Left lobe of liver (tissue), 2 donors: ENCODE measurements around the gene C3. TPM values are rescaled to one million over a fixed set of nuclear protein-coding genes. Genes with fewer than 3 reads are reported as not detected.

ENCODE experiments used
- ATAC-seq: fragments of 200-7000 bp; cut with Tn5 transposase; one replicate; pipeline ENCODE4 v1.9.1; 2020; ENCODE audit warnings: mild to moderate bottlenecking, moderate library complexity
- DNase-seq: peaks from one replicate; pipeline ENCODE4 v3.0.0-alpha.2; 2020; ENCODE audit warnings: low spot score
- total RNA-seq: library from RNA; stranded (reverse); gene quantifications from one replicate; pipeline ENCODE4 v1.2.1, GENCODE V29; 2021
- donor health status: DM: no; HTN: no; CAD: no; lungs with moderate emphysema.
- donor health status: DM: no; HTN: yes; CAD: no.

C3 gene
- total RNA-seq, 1 donor from 2014 or later: 11,297 TPM

DNA sequence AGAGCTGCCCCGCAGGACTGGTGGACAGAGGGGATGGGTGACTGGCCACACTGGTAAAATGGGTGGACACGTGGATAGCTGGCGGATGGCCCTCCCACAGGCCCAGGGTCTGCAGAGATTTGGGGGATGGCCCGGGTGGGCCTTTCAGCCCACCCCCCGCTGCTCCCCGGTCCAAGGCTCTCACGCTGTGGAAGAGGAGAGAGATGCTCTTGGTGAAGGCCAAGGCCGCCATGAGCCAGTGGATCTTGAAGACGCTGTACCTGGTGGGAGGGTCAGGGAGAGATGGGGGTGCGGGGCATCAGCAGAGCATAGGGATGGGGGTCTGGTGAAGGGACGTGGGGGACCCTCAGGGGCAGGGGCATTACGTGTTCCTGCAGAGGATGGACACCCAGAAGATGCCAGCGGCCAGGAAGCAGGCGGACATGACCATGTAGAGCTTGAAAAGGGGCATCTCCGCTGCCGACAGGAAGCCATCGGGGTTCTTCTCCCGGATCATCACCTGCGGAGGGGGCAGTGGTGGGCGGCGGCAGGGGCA is 12.4 kb upstream of the C3 start:
- DNase-seq (no peak), ATAC-seq (no peak)

DNA sequence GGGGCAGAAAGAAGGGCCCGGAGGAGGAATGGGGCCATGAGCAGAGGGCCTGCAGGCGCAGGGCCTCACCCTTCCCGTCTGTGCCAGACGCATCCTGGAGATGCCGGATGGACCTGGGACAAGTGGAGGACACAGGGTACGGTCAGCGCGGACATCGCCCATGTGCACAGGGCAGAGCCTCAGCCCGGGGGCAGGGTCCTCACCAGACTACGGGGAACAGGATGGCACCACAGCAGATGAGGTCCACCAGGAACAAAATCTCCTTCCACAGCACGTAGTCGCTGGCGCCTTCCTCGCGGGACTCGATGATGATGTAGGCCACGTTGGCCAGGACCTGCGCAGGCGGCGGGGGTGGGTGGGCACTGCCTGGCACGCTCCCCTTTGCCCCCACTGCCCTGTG is 11.4 kb upstream of the C3 start:
- DNase-seq (no peak), ATAC-seq (no peak)

DNA sequence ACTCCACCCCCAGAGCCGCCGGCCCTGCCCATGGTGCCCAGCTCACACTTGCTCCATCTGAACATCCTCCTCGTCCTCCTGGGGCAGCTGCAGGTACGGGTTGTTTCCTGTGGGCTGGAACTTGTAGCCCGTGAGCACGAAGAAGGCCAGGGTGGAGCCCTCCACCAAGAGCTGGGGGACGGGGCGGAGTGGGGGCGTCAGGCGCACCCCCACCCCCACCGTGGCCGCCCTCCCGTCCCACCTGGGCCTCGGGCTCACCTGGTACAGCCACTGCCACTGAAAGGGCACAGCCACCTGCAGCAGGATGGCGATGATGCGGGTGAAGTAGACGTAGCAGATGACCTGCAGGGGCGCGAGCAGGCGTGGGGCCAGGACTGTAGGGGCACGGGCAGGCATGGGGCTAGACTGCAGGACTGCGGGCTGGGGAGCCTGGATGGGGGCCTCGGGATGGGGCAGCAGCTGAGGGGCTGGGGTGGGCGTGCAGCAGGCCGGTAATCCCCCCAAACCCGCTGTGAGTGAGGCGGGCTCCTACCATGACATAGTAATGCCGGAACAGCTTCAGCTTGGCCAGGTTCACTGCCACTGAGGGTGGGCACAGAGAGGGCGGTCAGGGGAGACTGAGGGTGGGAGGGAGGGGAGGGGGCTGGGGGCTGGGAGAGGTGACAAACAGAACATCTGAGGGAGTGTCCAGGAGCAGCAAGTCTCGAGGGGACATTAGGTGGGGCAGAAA is 10.7 kb upstream of the C3 start:
- DNase-seq (peak; percentile 55), ATAC-seq (peak; percentile 16)

DNA sequence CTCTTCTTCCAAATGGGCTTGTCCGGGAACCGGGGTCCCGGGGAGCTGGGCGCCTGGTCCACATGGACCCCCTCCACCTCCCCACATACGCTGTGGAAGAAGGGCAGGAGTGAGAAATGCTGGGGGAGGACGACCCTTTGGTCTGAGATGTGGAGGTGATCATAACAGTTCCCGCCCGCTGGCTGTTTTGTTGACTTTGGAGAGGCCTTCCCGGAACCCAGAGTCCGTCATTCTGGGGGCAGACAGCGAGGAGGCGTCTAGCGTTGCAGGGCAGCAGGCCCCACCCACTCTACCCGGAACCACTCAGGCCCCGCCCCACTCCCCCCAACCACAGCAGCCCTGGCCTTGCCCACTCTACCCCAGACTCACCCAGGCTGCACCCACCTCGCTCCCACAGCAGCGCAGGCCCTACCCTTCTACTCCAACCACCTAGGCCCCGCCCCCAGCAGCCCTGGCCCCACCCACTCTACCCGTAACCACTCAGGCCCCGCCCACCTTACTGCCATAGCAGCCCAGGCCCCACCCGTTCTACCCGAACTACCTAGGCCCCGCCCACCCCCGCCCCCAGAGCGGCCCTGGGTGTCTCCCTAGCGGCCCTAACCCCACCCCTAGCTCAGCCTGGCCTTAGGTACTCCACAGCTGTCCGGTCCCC is 9.8 kb upstream of the C3 start:
- peak; percentile 98 for DNase-seq

DNA sequence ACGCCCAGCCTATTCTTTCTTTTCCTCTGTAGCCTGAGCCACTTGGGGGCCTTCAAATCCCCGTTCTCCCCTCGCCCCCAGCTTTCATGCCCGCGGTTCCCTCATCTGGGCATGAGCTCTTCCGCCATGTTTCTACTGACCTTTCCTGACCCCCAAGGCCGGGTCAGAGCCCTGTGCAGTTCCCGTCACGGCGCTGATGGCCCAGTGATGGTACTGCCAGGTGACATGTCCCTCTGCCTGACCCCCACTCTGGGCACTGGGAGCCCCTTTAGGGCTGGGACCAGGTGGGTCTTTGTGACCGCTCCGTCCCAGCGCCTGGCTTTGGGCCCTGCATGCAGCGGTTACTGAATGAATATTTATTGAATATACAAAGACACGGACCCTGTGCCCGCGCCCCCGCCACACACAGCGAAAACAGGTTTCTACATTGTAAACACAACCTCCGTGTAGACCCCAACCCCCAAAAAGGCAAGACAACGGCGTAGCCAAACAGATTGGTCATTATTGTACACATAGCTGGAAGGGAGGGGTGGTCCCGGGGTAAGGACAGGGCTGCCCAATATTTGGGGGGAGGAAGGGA is 9.2 kb upstream of the C3 start:
- peak; percentile 75 for DNase-seq
- ATAC-seq: peak; percentile 41

More for the DNA sequence above, 9.8 kb upstream of the C3 start:
- peak; percentile 84 for ATAC-seq

DNA sequence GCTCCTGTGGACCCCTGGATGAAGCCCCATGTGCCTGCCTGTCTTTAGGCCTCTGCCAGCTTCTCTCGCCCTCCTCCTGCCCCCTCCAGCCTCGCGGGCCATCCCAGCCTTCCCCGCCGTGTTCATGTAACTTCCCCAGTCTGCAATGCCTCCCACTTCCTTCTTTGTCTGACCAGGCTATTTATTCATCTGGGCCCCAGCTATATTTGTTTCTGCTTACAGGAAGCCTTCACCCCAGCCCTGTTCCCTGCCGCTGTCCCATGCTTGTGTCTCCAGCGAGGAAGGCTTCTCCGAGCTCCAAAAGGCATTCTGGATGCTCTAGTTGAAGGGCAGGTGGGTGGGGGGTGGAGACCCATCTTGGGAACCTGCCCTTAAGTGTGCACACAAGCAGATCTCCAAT is 7.9 kb upstream of the C3 start:
- ATAC-seq (no peak), DNase-seq (no peak)

DNA sequence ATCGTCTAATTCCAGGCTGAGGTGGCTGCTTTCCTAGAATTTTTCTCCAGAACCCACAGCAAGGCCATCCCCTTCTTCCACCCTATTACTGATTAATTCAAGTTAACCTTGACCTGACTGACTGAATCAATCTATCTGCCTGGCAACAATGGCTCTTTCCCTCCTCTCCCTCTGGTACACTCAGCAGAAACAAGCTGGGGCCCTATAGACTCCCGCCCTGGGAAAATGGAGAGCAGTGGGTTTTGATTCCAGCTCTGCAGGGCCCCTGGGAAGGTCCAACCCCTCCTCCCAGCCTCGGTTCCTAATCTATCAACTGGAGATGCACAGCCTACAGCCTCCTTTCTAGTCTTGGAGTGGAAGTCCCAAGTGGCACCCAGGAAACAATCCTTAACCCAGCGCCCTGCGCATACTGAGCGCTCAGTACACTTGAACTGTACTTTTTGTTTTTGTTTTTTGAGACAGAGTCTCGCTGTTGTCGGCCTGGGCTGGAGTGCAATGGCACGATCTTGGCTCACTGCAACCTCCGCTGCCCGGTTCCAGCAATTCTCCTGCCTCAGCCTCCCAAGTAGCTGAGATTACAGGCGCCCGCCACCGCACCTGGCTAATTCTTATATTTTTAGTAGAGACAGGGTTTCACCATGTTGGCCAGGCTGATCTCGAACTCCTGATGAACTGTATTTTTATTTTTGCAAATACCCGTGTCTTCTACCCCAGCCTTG is 5.2 kb upstream of the C3 start:
- ATAC-seq: peak; percentile 34
- peak; percentile 66 for DNase-seq

DNA sequence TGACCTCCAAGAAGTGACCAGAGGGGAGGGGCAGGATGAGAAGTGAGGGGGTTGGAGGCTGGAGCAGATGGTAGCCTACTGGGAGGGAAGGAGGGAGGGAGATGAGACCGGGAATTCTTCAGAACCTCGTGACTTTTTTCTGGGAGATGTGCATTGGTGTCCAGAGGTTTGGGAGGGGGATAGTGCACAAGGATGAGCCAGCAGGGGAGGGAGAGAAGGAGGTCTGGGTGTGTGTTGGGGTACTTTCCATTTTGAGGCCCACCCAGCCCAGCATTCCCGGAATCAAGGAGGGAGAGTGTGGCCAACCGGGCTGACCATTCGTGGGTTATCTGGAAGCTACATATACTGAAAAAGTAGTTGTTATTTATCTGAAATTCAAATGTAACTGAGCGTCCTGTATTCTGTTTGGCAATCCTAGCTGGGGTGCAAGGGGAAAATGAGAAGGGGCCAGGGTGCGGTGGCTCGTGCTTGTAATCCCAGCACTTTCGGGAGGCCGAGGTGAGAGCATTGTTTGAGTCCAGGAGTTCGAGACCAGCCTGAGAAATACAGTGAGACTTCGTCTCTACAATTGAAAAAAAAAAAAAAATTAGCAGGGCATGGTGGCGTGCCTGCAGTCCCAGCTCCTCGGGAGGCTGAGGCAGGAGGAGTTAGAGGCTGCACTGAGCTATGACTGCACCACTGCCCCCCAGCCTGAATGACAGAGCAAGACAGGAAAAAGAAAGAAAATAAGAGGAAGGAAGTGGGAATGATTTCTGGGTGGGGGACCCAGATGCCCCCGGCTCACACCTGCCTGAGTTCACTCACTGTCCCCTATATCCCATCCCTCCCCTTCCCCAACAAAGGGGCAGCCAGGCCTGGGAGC is 4.4 kb upstream of the C3 start:
- ATAC-seq (no peak), DNase-seq (no peak)

DNA sequence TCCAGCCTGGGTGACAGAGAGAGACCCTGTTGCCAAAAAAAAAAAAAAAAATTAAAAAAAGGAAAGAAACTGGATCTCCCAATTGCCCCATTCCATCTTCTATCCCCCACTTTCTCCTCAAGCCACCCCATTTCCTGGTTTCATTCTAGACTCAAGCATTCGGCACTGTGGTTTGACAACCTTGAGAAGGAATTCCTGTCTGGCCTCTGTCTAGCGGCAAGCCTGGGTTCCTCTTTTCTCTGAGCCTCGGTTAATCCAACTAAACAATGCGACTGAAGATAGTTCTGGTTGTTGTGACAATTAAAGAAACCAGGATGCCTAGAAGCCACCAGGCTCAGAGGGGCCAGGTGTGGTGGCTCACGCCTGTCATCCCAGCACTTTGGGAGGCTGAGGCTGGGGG is 3.3 kb upstream of the C3 start:
- DNase-seq: no peak
- ATAC-seq: no peak

DNA sequence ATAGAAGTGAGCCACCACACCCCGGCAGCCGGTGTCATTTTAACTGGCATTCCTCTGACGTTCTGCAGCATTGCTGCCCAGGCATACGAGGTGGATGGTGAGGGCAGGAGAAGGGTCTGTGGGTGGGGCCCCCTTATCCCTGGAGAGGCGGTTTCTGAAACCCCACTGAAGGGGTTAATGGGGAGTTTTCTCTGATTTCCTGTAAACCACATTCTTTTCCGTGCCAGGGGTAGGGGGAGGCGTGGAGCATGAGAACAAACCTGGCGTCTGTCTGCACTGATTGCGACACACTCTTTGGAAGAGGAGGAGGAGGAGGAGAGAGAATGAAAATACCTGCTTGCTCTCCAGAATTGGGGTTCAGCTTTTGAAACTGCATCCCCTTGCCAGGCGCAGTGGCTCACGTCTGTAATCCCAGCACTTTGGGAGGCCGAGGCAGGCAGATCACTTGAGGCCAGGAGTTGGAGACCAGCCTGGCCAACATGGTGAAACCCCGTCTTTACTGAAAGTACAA is 2.7 kb upstream of the C3 start:
- peak; percentile 89 for DNase-seq
- peak; percentile 5 for ATAC-seq

DNA sequence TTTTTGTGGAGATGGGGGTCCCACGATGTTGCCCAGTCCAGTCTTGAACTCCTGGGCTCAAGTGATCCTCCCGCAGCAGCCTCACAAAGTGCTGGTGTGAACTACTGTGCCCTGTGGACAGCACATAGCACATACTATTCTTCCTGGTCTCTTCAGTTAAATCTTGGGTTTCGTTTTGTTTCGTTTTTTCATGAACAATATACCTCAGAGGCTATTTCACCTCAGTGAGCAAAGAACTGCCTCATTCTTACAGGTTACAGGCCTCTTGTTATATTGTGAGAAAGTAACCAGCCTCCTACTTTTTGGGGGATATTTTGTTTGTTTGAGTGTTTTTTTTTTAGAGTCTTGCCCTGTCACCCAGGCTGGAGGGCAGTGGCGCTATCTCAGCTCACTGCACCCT is 1.3 kb upstream of the C3 start:
- no peak for DNase-seq

DNA sequence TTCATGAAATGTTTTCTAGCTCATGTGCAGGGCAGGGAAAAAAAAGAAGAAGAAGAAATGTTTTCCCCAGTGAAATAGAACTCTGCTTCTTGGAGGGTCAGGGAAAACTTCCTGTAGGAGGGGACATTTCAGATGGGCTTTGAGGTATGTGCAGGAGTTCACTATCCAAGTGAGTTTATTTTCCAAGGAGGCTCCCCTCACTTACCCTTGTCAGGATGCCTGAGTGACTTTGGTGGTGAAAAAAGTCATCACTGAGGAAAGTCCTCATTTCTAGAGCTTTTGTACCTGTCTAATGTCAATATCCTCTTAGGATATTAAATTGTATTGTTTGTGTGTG is 656 bp upstream of the C3 start:
- ATAC-seq (no peak), DNase-seq (no peak)

More for the DNA sequence above, 1.3 kb upstream of the C3 start:
- no peak for ATAC-seq

DNA sequence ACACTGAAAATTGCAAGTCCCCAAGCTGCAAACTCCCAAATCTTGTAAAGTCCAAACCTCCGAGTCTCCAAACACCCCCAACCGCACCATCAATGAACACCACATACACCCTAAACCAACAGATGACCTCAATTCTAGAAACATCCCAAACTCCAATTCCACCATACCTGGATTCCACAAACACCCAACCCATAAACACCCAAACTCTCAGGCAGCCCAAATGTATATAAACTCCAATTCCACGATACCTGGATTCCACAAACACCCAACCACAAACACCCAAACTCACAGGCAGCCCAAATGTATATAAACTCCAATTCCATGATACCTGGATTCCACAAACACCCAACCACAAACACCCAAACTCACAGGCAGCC is 470 bp downstream of the C3 start:
- ATAC-seq: no peak

DNA sequence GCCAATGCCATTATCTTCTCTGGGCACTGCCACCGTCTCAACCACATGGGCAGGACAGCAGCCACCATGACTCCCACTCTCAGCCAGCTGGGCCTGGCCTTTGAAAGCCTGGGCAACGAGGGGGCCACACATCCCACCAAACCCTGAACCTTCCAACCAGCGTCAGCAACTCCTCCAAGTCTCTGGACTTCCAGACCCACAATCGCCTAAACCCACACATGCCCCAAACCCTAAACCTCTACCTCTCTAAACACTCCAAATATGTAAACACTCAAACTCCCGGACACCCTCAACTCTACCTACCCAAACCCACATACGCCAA is 949 bp downstream of the C3 start:
- DNase-seq (no peak), ATAC-seq (no peak)

More for the DNA sequence above, 470 bp downstream of the C3 start:
- DNase-seq: no peak

DNA sequence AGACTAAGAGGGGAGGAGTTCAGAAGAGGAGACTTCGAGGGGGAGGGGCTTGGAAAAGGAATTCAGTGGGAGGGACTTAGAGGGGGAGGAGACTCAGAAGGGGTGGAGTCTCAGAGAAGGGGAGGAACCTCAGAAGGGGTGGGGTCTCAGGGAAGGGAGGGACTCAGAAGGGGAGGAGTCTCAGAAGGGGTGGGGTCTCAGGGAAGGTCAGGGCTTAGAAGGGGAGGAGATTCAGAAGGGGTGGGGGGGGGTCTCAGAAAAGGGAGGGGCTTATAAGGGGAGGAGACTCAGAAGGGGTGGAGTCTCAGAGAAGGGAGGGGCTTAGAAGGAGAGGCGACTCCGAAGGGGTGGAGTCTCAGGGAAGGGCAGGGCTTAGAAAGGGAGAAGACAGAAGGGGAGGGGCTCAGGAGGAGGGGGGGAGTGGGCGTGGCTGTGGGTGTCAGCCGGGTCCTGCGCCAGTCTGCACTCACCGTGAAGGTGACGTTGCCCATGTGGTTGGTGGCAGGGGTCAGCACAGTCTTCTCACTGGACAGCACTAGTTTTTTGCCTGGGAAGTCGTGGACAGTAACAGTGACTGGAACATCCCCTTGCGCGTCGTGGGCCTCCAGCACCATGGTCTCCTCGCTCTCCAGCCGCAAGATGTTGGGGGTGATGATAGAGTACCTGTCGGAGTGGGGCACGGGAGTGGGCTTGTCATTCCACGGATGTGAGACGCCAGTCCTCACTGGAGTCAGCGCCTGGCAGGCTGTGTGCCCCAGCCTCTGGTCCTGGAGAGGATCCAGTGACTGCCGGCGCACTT is 1.5 kb downstream of the C3 start:
- DNase-seq: peak; percentile 96
- ATAC-seq: peak; percentile 69

DNA sequence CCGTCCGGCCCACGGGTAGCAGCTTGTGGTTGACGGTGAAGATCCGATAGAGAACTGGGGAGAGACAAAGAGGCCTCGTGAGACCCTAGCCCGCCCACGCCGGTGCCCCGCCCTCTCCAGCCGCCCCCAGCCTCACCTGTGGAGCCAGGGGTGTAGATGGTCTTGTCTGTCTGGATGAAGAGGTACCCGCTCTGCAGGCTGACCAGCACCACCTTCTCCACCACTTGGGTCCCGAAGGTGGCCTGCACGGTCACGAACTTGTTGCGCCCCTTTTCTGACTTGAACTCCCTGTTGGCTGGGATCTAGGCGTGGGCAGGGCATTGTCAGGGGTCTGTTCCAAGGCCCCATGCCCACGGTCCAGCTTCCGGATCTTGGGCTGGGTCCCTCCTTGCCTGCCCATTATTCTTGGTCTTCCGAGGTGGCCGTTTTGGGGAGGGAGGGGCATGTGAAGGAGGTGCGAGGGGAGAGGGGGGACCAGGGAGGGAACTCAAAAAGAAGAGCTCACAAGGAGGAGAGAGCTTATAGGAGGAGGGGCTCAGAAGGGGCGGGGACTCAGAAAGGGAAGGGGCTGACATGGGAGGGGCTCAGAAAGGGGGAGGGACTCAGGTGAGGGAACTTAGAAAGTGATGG is 2.2 kb downstream of the C3 start:
- ATAC-seq: no peak
- DNase-seq: peak; percentile 67

DNA sequence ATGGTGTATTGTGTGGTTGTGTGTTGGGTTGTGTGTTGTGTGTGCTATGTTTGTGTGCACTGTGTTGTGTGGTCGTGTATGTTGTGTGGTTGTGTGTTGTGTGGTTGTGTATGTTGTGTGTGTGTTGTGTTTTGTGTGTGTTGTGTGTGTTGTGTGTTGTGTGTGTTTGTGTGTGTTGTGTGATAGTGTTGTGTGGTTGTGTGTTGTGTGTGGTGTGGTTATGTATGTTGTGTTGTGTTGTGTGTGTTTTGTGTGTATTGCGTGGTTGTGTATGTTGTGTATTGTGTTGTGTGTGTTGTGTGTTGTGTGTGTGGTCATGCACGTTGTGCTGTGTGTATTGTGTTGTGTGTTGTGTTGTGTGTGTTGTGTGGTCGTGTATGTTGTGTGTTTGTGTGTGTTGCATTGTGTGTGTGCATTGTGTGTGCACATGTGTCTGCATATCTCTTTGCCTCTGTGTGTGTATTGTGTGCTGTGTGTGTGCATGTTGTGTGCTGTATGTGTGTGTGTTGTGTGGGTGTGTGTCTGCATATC is 2.9 kb downstream of the C3 start:
- DNase-seq (no peak), ATAC-seq (no peak)

DNA sequence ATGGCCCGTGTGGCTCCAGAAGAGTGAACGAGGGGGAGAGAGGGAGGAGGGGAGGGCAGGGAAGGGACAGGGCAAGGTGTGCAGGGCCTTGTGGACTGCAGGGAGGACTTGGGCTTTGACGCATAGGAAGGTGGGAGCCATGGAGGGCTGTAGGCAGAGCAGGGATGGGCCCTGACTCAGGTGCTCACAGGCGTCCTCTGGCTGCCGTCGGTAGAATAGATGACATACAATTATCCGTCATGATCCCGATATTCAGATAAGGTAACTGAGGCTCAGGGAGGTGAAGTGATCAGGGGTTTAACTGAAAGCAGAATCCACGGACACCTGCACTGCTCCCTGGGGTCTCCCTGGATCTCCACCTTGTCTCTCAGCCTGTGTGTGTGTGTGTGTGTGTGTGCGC is 3.4 kb downstream of the C3 start:
- DNase-seq (no peak), ATAC-seq (no peak)

DNA sequence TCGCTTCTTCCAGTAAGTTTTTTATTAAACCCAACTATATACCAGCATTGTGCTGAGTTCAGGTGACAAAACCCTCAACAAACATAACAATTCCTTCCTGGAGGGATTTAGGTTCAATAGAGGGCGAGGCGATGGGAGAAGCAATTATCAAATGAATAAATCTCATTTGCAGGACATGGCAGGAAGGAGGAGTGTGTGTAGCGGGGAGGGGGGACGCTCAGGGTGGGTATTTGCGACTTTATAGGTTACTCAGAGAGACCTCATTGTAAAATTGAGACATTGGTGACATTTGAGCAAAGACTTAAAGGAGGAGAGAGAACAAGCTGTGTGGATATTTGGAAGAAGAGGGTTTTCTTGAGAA is 3.9 kb downstream of the C3 start:
- ATAC-seq (no peak), DNase-seq (no peak)
